GM23338 (cell line): ENCODE data around the gene SMAGP. TPM values are rescaled to one million over a fixed set of nuclear protein-coding genes. Genes with fewer than 3 reads are reported as not detected.
"Not testable (repeated sequence)": the region's sequence is repeated elsewhere in the genome, so short reads cannot be mapped to it uniquely, and the experiment has no call there.

Experiments used
- ATAC-seq: fragments of 200-7000 bp; cut with Tn5 transposase; 3 replicates; pipeline ENCODE4 v1.9.1; 2020
- DNase-seq: peaks from one replicate; pipeline ENCODE4 v3.0.0-alpha.2; 2015; ENCODE audit warnings: low spot score
- H2AFZ ChIP-seq: fragments of 200-600 bp; sonication (generic); 2 replicates; pipeline ENCODE4 v1.8.0; 2016; ENCODE audit warnings: antibody characterized with exemption, mild to moderate bottlenecking, moderate library complexity
- H3F3A ChIP-seq: fragments of 200-600 bp; sonication (generic); replicated peaks from 2 replicates; pipeline ENCODE4 v1.8.0; 2017; ENCODE audit warnings: antibody characterized with exemption, mixed run types, low read depth
- H3K27ac ChIP-seq: fragments of 200-600 bp; sonication (generic); 2 replicates; pipeline ENCODE4 v1.6.1; 2016; ENCODE audit warnings: low read depth
- H3K27me3 ChIP-seq: fragments of 200-600 bp; sonication (generic); 2 replicates; pipeline ENCODE4 v1.8.0; 2016; ENCODE audit warnings: mild to moderate bottlenecking, mixed run types, moderate library complexity; ENCODE audit not compliant: insufficient read depth
- H3K36me3 ChIP-seq: fragments of 200-600 bp; sonication (generic); 2 replicates; pipeline ENCODE4 v1.8.0; 2016; ENCODE audit warnings: mild to moderate bottlenecking; ENCODE audit not compliant: insufficient read depth
- H3K4me1 ChIP-seq: fragments of 200-600 bp; sonication (generic); 2 replicates; pipeline ENCODE4 v1.8.0; 2016; ENCODE audit warnings: mild to moderate bottlenecking, moderate library complexity; ENCODE audit not compliant: insufficient read depth
- H3K4me2 ChIP-seq: fragments of 200-600 bp; sonication (generic); 2 replicates; pipeline ENCODE4 v1.7.1; 2017; ENCODE audit warnings: mixed run types
- H3K4me3 ChIP-seq: fragments of 200-600 bp; sonication (generic); 2 replicates; pipeline ENCODE4 v1.6.1; 2016; ENCODE audit warnings: mixed run types
- H3K79me2 ChIP-seq: fragments of 200-600 bp; sonication (generic); replicated peaks from 2 replicates; pipeline ENCODE4 v1.8.0; 2017; ENCODE audit warnings: mild to moderate bottlenecking; ENCODE audit not compliant: insufficient read depth
- H3K9me2 ChIP-seq: fragments of 200-600 bp; sonication (generic); 2 replicates; pipeline ENCODE4 v1.8.0; 2017; ENCODE audit not compliant: insufficient read depth
- H4K20me1 ChIP-seq: fragments of 200-600 bp; sonication (generic); replicated peaks from 2 replicates; pipeline ENCODE4 v1.8.0; 2017; ENCODE audit warnings: mild to moderate bottlenecking; ENCODE audit not compliant: insufficient read depth
- H3K27ac Mint-ChIP-seq: 2 replicates; pipeline ENCODE4 v1.8.0; 2020; ENCODE audit warnings: inconsistent platforms, mild to moderate bottlenecking, moderate library complexity, mixed read lengths
- H3K27me3 Mint-ChIP-seq: 3 replicates; pipeline ENCODE4 v1.8.0; 2022; ENCODE audit warnings: low read depth, mild to moderate bottlenecking, moderate library complexity, mixed read lengths, inconsistent platforms; ENCODE audit not compliant: insufficient read depth, poor library complexity
- H3K36me3 Mint-ChIP-seq: 3 replicates; pipeline ENCODE4 v1.8.0; 2021; ENCODE audit warnings: low read depth, mild to moderate bottlenecking, inconsistent platforms, moderate library complexity, mixed read lengths
- H3K4me1 Mint-ChIP-seq: 3 replicates; pipeline ENCODE4 v1.8.0; 2020; ENCODE audit warnings: mild to moderate bottlenecking, inconsistent platforms, mixed read lengths
- H3K4me3 Mint-ChIP-seq: 3 replicates; pipeline ENCODE4 v1.8.0; 2021; ENCODE audit warnings: moderate library complexity, mild to moderate bottlenecking, inconsistent platforms, mixed read lengths
- H3K9me3 Mint-ChIP-seq: 3 replicates; pipeline ENCODE4 v1.8.0; 2020; ENCODE audit warnings: moderate library complexity, mild to moderate bottlenecking, inconsistent platforms, mixed read lengths
- CREB1 ChIP-seq: fragments of 250-450 bp; sonication (Bioruptor Pico); IDR thresholded peaks from 2 replicates; pipeline ENCODE4 v1.5.0; 2020; ENCODE audit warnings: low read depth, mild to moderate bottlenecking, moderate library complexity
- EZH2 ChIP-seq: fragments of 200-600 bp; sonication (generic); IDR thresholded peaks from one replicate; pipeline ENCODE4 v1.8.0; 2017; ENCODE audit warnings: antibody characterized with exemption, mild to moderate bottlenecking, low read depth; ENCODE audit not compliant: unreplicated experiment
- EZH2phosphoT487 ChIP-seq: fragments of 200-600 bp; sonication (generic); IDR thresholded peaks from one replicate; pipeline ENCODE4 v1.8.1; 2018; ENCODE audit warnings: antibody characterized with exemption; ENCODE audit not compliant: unreplicated experiment
- JUNB ChIP-seq: IDR thresholded peaks from one replicate; pipeline ENCODE4 v1.6.1; 2016; ENCODE audit warnings: antibody characterized with exemption; ENCODE audit not compliant: unreplicated experiment
- NANOG ChIP-seq: IDR thresholded peaks from 2 replicates; pipeline ENCODE4 v1.6.1; 2016; ENCODE audit warnings: antibody characterized with exemption, borderline replicate concordance
- POLR2AphosphoS5 ChIP-seq: IDR thresholded peaks from 2 replicates; pipeline ENCODE4 v1.6.1; 2016; ENCODE audit warnings: antibody characterized with exemption, low read depth
- polyA plus RNA-seq: library from polyadenylated mRNA; unstranded; fragments of >200 nt; fragmentation: Nextera tagmentation; extraction: Ambion mirVana; gene quantifications from 2 replicates; pipeline ENCODE4 v1.2.1, GENCODE V29; 2016
- total RNA-seq: library from RNA; depleted of rRNA; stranded (reverse); fragments of >200 nt; shearing (Covaris generic); gene quantifications from 2 replicates; pipeline ENCODE4 v1.2.3, GENCODE V29; 2014

The SMAGP gene
- total and polyA plus RNA-seq, 2 experiments from 2014 or later, result 4.7 to 8.2 TPM

DNA sequence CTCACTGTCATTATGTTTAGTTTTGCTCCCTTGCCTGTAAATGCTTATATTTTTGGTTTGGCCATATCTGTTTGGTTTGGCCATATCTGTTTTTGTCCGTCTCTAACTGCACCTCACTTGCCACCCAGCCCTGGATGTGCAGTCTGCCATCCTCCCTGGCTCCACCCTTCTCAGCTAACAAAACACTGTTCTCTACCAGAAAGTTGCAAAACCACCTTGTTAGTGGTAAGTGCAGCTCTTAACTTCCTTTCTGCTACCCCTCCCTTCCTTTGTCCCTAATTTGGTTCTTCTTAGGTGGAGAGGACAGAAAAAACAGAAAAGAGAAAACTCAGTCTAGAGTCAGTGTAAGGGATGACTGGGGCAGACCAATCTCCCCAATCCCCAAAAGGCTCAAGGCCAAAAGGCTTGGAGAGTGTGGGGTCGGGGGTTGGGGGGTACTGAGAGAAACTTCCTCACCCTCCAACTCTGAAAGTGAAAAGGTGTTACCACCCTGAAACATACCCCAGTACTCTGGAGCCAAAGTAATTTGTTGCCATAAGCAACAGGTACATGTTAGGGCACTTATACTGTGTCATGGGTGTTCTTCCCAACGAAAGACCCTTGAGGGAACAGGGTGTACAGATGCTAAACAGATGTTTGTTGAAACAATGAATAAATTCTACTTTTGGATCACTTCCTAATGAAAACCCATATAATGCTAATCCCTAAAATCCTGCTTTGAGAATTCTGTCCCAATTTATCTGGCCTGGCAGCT is 48.8 kb upstream of the SMAGP start (continued):
- TF ChIP-seq CREB1 (no peak), JUNB (no peak), EZH2 (no peak), EZH2phosphoT487 (no peak)

DNA sequence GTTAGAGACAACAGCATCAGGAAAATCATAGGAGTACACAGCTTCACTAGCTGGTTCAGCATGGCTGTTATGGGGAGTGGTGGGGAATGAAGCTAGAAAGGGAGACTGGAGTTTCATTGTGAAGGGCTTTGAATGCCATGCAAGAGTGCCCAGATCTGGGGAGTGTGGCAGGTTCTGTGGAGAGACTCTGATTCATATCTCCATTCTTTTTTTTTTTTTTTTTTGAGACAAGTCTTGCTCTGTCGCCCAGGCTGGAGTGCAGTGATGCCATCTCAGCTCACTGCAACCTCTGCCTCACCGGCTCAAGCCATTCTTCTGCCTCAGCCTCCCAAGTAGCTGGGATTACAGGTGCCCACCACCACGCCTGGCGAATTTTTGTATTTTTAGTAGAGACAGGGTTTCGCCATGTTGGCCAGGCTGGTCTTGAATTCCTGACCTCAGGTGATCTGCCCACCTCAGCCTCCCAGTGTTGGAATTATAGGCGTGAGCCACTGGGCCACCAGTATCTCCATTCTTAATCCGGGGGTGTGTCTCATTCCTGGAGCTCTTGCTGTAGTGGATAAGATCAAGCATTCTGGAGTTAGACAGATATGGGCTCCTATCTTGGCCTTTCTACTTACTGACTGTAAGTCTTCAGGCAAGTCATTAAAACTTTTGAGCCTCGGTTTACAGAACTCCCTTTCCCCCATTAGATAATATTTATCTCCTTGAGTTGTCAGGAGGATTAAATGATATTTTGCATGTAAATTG is 48.0 kb upstream of the SMAGP start:
- H3K9me3 Mint-ChIP-seq, H3K36me3 Mint-ChIP-seq, ATAC-seq, H3K27me3 Mint-ChIP-seq, H3K4me3 ChIP-seq, H3K79me2 ChIP-seq, H3K9me2 ChIP-seq, H3K27ac Mint-ChIP-seq, H3K4me2 ChIP-seq, H4K20me1 ChIP-seq, H3K27ac ChIP-seq, DNase-seq, H3F3A ChIP-seq, H3K36me3 ChIP-seq, H3K27me3 ChIP-seq, H3K4me3 Mint-ChIP-seq: not testable (repeated sequence)
- Histone ChIP-seq H2AFZ (peak overlapping the region; percentile 89; the same call in 1 of the 2 replicates), H3K4me1 (peaks cover 19% of the 10 kb centered on the region)
- peaks cover 24% of the 10 kb centered on the region for H3K4me1 Mint-ChIP-seq

DNA sequence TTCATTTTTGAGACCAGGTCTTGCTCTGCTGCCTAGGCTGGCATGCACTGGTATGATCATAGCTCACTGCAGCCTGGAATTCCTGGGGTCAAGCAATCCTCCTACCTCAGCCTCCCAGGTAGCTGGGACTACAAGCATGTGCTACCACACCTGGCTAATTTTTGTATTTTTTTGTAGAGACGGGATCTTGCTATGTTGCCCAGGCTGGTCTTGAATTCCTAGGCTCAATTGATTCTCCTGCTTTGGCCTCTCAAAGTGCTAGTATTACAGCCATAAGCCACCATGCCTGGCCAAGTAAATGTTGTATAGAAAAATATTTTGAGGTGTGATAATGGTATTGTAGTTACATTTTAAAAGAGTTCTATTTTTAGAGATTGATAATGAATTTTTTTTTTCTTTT is 41.2 kb upstream of the SMAGP start:
- Histone ChIP-seq H3K9me2 (no peaks in the 10 kb centered on the region), H3K79me2 (no peaks in the 10 kb centered on the region), H3F3A (no peaks in the 10 kb centered on the region), H2AFZ (no peak overlapping the region; the same call in 1 of the 2 replicates), H3K4me1 (no peaks in the 10 kb centered on the region), H3K27me3 (no peaks in the 10 kb centered on the region), H3K27ac (no peak overlapping the region), H3K4me3 (no peak overlapping the region), H3K36me3 (no peaks in the 10 kb centered on the region), H3K4me2 (no peak overlapping the region), H4K20me1 (no peaks in the 10 kb centered on the region)
- H3K9me3 Mint-ChIP-seq, result no peaks in the 10 kb centered on the region
- TF ChIP-seq NANOG (no peak), JUNB (no peak), POLR2AphosphoS5 (no peak)
- DNase-seq, result no peak
- no peak for ATAC-seq
- H3K36me3 Mint-ChIP-seq, result no peaks in the 10 kb centered on the region
- peaks cover 2% of the 10 kb centered on the region for H3K27me3 Mint-ChIP-seq
- H3K27ac Mint-ChIP-seq, result no peak overlapping the region
- H3K4me1 Mint-ChIP-seq, result no peaks in the 10 kb centered on the region
- no peak overlapping the region for H3K4me3 Mint-ChIP-seq
